Superior temporal gyrus (tissue), 1 donor: ENCODE measurements around the gene TSN.

ENCODE experiments used
- DNase-seq: peaks from one replicate; pipeline ENCODE4 v3.0.0-alpha.2; 2016; ENCODE audit errors: extremely low spot score

The TSN gene

DNA sequence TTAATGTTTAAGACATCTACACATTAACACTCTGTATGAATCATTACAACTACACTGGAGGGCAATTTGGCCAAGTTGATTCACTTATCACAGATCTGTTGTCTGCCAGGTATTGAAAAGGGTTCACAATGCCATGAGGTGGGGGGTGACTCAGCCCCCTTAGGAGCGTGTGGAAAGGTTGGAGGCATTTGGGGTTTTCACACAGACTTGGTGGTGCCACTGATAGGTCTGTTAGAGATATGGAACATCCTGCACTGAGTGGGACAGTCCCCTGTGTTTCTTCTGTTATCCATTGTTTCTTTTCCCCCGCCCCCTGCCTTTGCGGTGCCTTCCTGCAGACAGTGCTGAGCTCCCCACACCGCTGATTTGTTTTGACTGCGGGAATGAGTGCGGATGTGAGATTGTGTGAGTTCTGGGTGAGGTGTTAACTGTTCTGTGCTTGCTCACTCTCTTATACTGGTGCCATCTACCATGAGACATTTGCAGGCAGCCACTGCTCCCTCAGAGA, 9.3 kb upstream of the TSN start:
- no peak for DNase-seq

DNA sequence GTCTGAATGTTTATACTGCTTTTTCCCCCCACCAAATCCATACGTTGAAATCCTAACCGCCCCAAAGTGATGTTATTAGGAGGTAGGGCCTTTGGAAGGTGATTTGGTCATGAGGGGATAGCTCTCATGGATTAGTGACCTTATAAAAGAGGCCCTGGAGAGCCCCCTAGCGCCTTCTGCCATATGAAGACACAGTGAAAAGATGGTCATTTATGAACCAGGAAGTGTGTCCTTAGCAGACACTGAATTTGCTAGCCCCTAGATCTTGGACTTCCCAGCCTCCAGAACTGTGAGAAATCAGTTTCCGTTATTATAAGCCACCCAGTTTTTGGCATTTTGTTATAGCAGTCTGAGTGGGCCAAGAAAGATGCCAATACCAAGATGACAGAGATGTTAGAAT, 7.2 kb upstream of the TSN start:
- DNase-seq, result no peak

DNA sequence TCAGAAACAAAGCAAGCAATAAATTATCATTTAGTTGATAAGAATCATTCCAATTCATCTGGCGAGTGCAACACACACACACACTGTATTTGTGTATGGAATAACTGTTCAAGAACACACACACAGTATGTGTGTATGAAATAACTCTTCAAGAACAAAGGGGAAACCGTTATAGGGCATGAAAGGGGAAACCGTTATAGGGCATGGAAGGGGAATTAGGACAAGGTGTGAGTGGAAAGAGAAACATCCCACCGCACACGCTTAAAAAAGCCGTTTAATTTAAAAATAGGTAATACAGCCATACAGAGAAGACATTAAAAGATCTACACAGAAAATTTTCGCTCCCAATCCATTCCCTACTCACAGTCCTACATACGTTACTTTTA, 607 bp upstream of the TSN start:
- no peak for DNase-seq

DNA sequence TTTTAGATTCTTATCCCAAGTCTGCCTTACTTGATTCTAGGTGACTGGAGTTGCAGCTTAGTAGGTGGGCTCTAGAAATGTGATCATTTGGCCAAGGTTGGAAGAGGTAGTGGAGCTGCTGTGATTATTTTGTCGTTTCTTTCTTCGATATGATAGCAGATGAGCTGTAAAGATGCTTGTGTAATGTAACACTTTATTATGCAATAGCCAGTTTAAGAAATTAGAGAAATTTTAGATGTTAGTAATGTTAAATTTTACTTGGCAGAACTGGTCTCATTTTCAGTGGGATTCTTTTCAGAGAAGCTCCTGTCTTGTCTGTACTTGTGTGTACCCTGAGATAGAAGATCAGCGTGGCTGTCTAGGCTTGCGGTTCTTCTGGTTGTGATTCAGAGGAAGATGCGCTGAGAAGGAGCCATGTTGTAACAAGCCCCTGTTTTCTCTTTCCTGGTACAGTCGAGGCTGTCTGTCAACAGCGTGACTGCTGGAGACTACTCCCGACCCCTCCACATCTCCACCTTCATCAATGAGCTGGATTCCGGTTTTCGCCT, 9.3 kb downstream of the TSN start:
- no peak for DNase-seq

DNA sequence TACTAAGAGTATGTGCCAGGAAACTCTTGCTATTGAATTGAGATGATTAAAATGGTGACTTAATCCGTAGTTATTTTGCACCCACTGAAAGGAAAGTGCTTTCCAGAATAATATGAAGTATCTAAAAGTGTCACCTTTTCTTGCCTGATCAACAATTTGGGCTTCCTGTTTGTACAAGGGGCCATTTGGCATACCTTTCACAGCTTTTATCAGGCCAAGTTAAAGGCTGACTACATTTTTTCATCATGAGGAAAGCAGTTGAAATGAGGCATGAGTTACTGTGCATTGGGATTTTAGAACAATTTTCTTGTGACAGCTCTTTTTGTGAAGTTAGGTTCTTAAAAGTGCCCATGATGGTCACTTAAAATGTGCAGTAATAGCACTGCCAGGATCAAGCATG, 11.2 kb downstream of the TSN start:
- no peak for DNase-seq

DNA sequence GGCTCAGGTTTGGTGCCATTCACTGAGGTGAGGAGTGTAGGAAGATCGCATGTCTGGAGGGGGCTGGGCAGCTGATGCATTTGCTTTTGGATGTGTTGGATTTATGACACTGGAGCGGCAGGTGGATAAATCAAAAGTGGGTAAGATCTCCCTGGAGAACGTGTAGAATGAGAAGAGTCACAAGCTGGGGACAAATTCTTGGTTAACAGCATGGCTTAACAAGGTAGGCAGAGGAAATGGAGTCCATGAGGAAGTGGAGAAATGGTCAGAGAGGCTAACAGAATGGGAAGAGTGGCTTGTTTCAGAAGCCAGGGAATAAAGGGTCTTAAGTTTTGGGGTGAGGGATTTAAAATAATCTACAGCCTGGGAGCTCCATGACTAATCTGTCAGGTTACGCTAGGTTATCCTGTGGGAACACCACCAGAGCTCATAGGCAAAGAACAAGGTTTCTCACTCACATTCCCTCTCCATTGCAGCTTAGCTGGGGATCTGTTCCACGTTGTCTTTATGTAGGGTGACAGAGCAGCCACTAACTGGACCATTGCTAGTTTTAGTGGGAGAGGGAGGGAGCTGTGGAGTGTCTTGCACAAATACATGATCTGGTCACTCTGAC, 12.8 kb downstream of the TSN start:
- DNase-seq, result no peak

DNA sequence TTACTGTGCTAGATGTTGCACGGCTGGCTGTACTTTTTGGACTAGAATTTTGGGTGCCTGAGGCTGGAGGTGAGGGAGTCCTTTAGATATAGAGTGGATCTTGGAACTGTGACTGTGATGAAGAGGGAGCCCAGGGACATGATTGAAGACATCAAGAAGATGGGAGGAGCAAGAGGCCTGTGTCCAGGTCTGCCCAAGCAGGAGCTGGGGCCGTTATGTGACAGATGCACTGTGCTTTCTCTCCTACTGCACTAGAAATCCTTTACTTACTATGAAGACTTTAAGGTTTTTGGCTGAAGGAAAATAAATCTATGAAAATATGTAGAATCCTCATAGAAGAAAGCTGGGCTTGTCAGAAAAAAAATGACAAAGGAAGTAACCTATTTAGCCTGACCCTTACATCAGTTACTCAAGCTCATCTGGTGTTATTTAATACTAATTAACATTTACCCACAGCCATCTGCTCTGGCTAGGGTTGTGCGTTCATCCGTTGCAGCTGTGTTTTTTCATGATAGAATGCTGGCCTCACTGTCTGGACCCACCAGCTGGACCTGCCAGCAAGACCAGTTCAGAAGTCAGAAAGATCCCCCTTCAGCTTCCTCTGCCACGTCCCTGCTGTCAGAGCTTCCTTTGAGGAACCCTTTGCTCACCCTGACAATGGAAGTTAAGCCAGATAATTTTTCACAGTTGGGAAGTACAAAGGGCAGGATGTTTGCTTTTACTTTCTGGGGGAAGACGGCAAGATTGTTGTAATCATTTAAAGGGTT, 16.7 kb downstream of the TSN start:
- DNase-seq, result no peak

DNA sequence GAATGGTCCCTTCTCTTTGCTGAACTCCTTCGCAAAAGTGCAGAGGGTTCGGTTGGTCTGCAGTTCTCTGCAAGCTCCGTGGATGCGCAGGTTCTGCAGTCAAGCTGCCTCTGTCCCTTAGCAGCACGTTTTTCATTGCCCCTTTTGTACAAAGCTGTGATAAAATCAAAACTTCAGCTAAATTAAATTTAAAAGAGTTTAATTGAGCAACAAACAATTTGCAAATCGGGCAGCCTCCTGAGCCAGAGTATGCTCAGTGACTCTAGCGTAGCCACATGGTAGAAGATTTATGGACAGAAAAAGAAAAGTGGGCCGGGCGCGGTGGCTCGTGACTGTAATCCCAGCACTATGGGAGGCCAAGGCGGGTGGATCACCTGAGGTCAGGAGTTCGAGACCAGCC, 18.8 kb downstream of the TSN start:
- no peak for DNase-seq

DNA sequence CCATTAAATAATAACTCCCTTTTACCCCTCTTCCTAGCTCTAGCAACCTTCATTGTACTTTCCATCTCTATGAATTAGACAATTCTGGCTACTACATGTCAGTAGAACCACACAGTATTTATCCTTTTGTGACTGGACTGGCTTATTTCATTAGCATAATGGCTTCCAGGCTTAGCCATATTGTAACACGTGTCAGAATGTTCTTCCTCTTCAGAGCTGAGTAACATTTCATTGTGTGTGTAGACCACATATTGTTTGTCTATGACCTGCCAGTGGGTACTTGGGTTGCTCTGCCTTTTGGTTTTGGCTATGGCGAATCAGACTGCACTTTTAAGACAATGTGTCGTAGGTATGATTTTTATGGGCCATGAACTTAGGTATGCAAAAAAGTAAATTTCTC, 20.9 kb downstream of the TSN start:
- no peak for DNase-seq

DNA sequence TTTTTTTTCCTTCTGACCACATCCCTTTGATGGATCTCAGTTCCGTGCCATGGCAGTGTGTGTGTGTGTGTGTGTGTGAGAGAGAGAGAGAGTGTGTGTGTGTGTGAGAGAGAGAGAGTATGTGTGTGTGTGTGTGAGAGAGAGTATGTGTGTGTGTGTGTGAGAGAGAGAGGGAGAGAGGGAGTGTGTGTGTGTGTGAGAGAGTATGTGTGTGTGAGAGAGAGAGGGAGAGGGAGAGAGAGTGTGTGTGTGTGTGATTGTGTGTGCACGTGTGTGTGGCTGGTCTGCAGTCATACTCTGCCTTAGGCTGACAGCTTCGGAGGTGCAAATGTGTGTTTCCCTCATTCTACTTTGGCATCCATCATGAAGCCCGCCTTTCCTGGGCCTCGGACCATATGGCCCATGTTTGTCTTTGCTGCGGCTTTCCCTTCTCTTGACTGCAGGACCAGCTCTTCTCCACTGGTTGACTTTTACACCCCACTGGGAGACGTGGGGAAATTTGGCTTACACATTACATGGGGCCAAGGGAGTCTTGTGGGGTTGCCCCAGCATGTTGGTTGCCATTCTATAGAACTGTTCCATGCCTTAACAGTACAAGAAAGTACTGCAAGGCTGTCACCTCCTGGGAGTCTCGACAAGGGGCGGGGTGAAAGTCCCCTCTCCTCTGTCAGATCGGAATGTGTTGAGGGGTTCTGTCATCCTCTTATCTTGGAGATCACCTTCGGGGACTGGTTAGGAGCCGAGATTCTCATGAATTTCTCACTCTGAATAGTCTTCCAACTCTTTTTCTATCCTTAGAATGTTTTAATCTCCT, 21.6 kb downstream of the TSN start:
- no peak for DNase-seq

DNA sequence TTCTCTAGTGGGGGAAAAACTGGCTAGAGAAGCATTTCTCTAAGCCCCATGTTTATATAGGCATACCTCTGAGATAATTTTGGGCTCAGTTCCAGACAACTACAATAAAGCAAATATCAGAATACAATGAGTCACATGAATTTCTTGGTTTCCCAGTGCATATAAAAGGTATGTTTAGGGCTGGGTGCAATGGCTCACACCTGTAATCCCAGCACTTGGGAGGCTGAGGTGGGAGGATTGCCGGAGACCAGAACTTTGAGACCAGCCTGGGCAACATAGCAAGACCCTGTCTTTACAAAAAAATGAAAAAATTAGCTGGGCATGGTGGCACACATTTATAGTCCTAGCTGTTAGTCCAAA, 22.2 kb downstream of the TSN start:
- DNase-seq, result no peak

DNA sequence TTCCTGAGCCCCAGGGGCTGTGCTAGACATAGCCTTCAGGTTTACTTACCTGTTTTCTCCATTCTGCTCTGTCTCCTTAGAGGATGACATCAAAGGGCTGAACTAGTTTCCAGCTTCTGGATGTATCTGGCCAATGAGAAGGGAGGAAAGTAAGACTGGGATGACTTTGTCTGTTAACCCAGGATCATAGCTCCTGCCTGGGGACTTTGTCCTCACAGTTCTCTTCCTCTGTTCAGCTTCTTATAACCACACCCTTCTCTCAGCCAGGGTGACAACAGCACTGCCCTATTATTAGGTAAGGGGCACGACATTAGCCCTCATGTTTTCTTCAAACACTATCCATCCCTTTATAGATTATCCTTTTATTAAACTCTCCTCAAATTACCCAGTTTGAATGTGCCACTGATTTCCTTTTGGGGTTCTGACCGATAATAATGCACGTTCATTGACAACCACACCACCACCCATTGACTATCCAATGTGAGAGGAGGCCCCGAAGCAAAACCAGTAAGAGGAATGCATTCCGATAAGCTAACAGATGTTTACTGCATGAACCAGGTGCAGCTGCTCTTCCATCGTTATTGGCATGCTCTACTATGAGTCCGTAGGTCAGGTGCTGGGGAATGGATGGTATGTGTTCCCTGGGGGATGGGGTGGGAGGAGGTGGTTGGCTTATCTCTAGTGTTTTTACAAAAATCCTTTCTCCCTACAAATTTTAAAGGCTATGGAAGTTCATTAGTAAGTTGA, 23.5 kb downstream of the TSN start:
- DNase-seq, result no peak

DNA sequence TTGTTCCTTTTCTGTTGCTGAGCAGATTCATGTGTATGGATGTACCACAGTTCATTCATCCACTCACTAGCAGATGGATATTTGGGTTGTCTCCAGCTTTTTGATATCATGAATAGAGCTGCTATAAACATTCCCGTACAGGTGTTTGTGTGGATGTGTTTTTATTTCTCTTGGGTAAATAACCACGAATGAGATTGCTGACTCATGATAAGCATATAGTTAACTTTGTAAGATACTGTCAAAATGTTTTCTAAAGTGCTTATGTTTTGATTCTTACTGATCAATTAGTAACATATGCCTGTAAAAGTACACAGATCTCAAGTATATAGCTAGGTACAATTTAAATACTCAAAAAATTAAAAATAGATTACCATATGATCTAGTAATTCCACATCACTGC, 27.7 kb downstream of the TSN start:
- no peak for DNase-seq

DNA sequence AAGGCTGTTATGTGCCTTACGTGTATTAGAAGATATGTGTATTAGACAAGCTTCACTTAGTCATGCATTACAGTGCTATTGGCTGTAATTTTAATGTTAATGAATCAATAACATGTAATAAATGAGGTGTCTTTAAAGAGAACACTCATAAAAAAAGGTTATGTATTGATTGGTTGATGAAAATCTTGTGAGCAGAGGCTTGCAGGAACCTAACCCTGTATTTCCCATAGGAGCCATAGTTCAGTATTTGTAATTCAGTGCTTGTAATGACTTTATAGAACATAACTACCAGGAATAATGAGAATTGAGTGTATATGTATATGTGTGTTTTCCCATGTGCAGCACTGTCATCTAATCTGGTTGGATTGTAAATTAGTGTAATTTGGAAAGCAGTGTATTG, 33.2 kb downstream of the TSN start:
- DNase-seq, result no peak

DNA sequence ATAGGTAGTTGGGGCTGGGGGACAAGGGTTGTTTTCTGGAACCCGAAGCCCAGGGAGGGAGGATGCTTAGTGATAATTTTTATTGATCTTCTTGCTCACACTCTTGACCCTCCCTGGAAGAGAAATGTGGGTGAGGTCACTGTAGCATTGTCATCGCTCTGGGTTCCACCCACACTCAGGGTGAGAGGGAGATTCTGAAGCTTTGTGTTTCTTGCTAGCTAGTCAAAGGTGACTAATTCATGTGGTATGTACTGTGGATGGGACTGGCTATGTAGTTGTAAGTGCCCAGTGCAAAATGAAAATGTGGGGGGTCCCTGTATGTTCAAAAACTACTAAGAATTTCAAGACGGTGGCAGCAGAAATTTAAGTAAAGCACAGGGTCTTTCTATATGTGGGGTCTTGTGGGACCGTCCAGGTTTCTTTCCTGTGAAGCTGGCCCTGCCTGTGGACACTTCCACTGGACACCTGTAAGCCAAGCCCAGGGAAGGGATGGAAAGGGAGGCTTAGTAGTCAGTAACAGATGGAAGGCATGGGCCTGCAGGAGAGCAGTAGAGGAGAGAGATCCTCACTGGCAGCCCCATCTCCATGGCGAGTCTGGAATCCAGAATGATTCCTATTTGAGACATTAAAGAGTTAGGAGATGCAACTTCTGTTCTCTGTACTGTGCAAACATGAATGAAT, 35.0 kb downstream of the TSN start:
- DNase-seq, result no peak

DNA sequence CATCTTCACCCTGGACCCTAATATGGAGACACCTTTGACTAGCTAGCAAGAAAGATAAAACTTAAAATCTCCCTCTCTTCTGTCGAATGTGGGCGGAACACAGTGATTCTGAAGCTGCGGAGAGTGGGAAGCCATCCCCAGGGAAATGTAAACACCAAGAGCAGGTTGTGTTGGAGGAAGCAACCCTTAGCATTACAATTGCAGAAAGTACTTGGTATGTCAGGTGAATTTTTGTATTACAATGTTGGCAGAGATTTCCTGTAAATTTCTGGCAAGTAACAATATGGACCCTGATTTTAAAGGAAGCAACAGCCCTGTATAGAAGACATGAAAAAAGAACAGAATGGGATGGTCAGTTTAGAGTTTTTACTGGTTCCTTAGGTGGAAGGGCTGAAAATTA, 35.8 kb downstream of the TSN start:
- DNase-seq, result no peak

DNA sequence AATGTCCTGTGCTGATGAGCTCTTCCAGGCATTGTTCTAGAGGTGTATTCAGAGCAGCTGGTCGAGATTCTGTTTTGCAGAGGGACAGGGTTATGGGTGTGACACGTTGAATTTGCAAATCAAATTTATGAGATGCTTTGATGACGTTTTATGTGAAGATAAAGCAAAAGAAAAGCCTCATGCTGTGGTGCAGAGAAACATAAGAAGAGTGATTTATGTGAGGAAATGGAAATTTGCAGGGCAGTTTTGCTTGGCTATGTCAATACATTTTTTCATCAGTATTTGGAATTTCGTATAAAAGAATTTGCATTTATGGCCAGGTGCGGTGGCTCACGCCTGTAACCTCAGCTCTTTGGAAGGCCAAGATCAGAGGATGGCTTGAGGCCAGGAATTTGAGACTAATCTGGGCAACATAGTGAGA, 36.4 kb downstream of the TSN start:
- DNase-seq, result no peak

DNA sequence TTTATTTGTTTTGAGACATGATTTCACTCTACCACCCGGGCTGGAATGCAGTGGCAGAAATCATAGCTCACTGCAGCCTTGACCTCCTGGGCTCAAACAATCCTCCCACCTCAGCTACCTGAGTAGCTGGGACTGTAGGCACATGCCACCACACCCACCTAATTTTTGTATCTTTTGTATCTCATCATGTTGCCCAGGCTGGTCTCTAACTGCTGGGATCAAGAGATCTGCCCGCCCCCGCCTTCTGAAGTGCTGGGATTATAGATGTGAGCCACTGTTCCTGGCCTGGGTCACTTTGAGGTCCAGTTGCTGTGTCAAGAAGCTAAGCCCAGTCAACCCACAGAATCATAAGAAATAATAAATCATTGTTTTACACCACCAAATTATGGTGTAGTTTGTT, 38.4 kb downstream of the TSN start:
- DNase-seq, result no peak

DNA sequence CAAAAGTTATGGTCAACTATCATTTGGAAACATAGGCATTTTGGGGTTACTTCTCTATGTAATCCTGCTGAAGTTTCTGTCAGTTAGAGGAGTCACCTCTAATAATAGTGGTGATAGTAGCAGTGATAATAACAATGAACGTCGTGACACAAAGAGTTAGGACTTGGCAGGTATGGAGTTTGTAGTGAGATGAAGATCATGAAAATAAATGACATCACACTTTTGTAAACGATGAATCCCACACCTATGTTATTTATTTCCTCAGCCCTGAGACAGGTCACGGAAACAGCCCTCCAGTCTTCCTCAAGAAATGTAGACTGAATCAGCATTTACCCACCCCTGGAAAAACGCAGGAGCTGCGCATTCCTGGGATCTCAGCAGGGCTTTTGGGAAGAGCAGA, 38.8 kb downstream of the TSN start:
- no peak for DNase-seq

DNA sequence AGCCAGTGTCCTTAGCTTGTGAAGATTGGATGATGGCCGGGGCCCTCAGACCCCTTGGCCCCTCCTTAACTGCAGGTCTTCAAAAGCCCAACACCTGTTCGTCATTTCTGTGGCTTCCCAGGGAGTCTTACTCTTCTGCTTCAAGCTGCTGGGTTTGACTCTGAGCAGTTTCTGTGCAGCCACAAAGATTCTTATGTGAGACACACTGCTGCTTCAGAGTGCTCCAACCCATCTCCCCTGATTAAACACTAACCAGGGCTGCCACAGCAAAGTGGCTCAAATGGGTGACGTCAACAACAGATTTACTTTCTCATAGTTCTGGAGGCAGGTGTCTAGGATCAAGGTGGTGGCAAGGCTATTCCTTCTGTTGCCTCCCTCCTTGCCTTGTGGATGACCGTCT, 40.8 kb downstream of the TSN start:
- DNase-seq, result no peak

DNA sequence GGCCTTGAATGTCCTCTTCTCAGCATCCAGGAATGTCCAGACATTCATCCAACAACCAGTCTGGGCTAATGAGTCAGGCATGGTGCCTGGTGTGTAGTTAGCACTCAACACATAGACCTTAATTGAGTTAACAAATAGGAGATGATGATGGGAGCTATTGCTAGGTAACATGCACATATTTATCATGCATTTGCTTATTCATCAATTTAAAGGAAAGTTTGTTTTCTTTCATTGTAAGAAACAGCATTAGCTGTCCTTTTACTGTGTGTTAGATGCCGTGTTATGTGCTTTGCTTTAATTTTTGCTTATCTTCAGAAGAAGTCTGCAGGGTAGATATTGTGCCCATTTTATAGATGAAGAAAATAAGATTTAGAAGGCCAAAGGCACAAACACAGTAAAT, 43.2 kb downstream of the TSN start:
- no peak for DNase-seq
